Vagina (tissue), 2 donors: Measurements from ENCODE around the gene EFHD1.

Experiments used
- POLR2A ChIP-seq, 2 donors: fragments of 450-650 bp; IDR thresholded peaks; one replicate each; pipeline ENCODE4 v1.6.1; 2017; ENCODE audit warnings: antibody characterized with exemption in 2 of 2, mild to moderate bottlenecking in 2 of 2, moderate library complexity in 2 of 2
- POLR2AphosphoS5 ChIP-seq, 2 donors: sonication (generic); formaldehyde crosslinking; IDR thresholded peaks; one replicate each; pipeline ENCODE4 v1.9.0; 2017; ENCODE audit warnings: antibody characterized with exemption in 2 of 2, mild to moderate bottlenecking in 2 of 2, low read depth in 1 of 2; ENCODE audit not compliant: insufficient read depth in 1 of 2
- TF ChIP-seq, protein P1 (sequence below), 3 experiments: fragments of 450-650 bp in 2 of 3; fragments of 200-600 bp in 1 of 3; sonication (generic) in 1 of 3; IDR thresholded peaks; one replicate each; pipeline ENCODE4 v1.5.1; 2017 to 2019; ENCODE audit warnings: antibody characterized with exemption in 3 of 3, mild to moderate bottlenecking in 2 of 3, moderate library complexity in 2 of 3

DNA sequence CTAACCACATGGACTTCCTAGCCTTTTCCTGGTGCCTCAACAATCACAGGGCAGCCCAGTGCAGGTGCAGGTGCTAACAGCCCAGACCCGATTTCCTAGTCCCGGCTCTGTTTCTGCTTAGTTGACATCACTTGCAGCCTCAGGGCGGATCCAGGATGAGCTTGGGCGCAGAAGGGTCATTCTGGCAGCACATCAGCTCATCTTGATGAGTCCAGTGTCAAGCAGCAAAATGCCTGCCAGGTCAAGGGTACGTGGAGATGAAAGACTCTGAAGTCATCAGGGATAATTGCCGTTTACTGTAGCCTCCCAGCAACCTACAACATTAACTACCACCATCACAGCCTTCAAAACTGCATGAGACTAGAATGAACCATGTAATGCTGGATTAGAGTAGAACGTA lies 39.4 kb upstream of the EFHD1 start:
- TF ChIP-seq, protein P1, sequence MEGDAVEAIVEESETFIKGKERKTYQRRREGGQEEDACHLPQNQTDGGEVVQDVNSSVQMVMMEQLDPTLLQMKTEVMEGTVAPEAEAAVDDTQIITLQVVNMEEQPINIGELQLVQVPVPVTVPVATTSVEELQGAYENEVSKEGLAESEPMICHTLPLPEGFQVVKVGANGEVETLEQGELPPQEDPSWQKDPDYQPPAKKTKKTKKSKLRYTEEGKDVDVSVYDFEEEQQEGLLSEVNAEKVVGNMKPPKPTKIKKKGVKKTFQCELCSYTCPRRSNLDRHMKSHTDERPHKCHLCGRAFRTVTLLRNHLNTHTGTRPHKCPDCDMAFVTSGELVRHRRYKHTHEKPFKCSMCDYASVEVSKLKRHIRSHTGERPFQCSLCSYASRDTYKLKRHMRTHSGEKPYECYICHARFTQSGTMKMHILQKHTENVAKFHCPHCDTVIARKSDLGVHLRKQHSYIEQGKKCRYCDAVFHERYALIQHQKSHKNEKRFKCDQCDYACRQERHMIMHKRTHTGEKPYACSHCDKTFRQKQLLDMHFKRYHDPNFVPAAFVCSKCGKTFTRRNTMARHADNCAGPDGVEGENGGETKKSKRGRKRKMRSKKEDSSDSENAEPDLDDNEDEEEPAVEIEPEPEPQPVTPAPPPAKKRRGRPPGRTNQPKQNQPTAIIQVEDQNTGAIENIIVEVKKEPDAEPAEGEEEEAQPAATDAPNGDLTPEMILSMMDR (IDR thresholded peaks at IDR 0.05) = no peak
- TF ChIP-seq POLR2A (IDR thresholded peaks at IDR 0.05) = no peak
- TF ChIP-seq POLR2AphosphoS5 (IDR thresholded peaks at IDR 0.05; ENCODE audit: insufficient read depth in 1 of 2, low read depth in 1 of 2) = no peak
